ENCODE data around the gene FUT7. TPM values are rescaled to one million over a fixed set of nuclear protein-coding genes. Genes with fewer than 3 reads are reported as not detected.

The FUT7 gene
- 1 to 10 TPM in 1 of 5 donors, under 1 TPM in 1, not detected in 3; 0.37 to 3.9 TPM for total RNA-seq
- polyA plus RNA-seq = under 1 TPM in 2 of 3 donors, not detected in 1; 0.23 to 0.50 TPM
- long read RNA-seq, donor 1 = 0 reads
- long read RNA-seq, donor 2, partial matches to known transcripts = 0 of 1 reads
- long read RNA-seq, donor 2, other reads (novel, unspliced or antisense) = 0 of 1 reads
- long read RNA-seq, donor 3 = 0 reads
- long read RNA-seq, donor 4 = 0 reads
- long read RNA-seq, donor 5 = 0 reads
- long read RNA-seq, donor 6, partial matches to known transcripts = 0 of 1 reads
- long read RNA-seq, donor 6, other reads (novel, unspliced or antisense) = 0 of 1 reads
- long read RNA-seq, donor 7 = 0 reads
- long read RNA-seq, donor 8 = 0 reads
- long read RNA-seq, donor 9 = 0 reads
- long read RNA-seq, donor 10 = 0 reads

- peaks cover 31 to 62% (median 51%) of the 10 kb centered on the region in 4 donors for H3K4me1 ChIP-seq
- 35 to 54% (median 42%) methylated on average over 13 to 16 of the region's 16 CpGs for WGBS, 5 donors
These were observed at the start of gene FUT7 for GRCh38 chr9:137031904-137032640. FUT7 (minus strand) TSS chr9:137032088; CDS start chr9:137031991, 97 bp downstream.

GRCh38 chr9:137080260-137081122, 48.6 kb upstream of the FUT7 start:
- no peak overlapping the region for H3K4me3 ChIP-seq
- TF ChIP-seq POLR2AphosphoS5 (IDR thresholded peaks at IDR 0.05) = no peak
- TF ChIP-seq POLR2A (IDR thresholded peaks at IDR 0.05) = no peak
- no peak for TF ChIP-seq CTCF (IDR thresholded peaks at IDR 0.05)
- TF ChIP-seq EP300 (IDR thresholded peaks at IDR 0.05) = no peak
- peaks cover 15 to 49% (median 47%) of the 10 kb centered on the region in 4 donors for H3K36me3 ChIP-seq
- H3K9me3 ChIP-seq = no peaks in the 10 kb centered on the region
- peaks cover 0 to 31% (median 0%) of the 10 kb centered on the region in 3 donors for H3K27me3 ChIP-seq
- no peak overlapping the region for H3K27ac ChIP-seq
- peaks cover 22 to 58% (median 48%) of the 10 kb centered on the region in 4 donors for H3K4me1 ChIP-seq
- DNase-seq = no peak
- intact Hi-C loops (cut with DNase I; ENCODE audit: low total_unique reads) = no loop called here
- 88 to 96% (median 92%) methylated on average over 13 to 24 of the region's 24 CpGs for WGBS, 5 donors

More at GRCh38 chr9:137031904-137032640, at the start of gene FUT7:
- TF ChIP-seq EP300 (IDR thresholded peaks at IDR 0.05) = no peak
- TF ChIP-seq POLR2A (IDR thresholded peaks at IDR 0.05) = no peak
- TF ChIP-seq POLR2AphosphoS5 (IDR thresholded peaks at IDR 0.05) = no peak
- TF ChIP-seq CTCF (IDR thresholded peaks at IDR 0.05) = no peak
- Histone ChIP-seq H3K27ac (peak within 1 kb of the TSS in 2 of 5 donors; percentile 59 to 81), H3K36me3 (no peaks in the 10 kb centered on the region), H3K4me3 (peak within 1 kb of the TSS in 2 of 4 donors; percentile 26 to 69), H3K9me3 (no peaks in the 10 kb centered on the region), H3K27me3 (peaks cover 0 to 6% (median 0%) of the 10 kb centered on the region in 3 donors)
- intact Hi-C loops (cut with DNase I; ENCODE audit: low total_unique reads) = no loop called here
- DNase-seq = peak in 1 of 2 donors; percentile 58

- H3K4me1 ChIP-seq = peaks cover 18 to 47% (median 43%) of the 10 kb centered on the region in 4 donors
- no peak overlapping the region for H3K27ac ChIP-seq
- peaks cover 0 to 31% (median 0%) of the 10 kb centered on the region in 3 donors for H3K27me3 ChIP-seq
- no peak overlapping the region for H3K4me3 ChIP-seq
- DNase-seq = no peak
- TF ChIP-seq POLR2A (IDR thresholded peaks at IDR 0.05) = no peak
- TF ChIP-seq CTCF (IDR thresholded peaks at IDR 0.05) = no peak
- no peak for TF ChIP-seq EP300 (IDR thresholded peaks at IDR 0.05)
- no peak for TF ChIP-seq POLR2AphosphoS5 (IDR thresholded peaks at IDR 0.05)
- no peaks in the 10 kb centered on the region for H3K9me3 ChIP-seq
- intact Hi-C loops (cut with DNase I; ENCODE audit: low total_unique reads) = no loop called here
- WGBS, 5 donors = 73 to 85% (median 84%) methylated on average over 2 to 13 of the region's 13 CpGs
- peaks cover 15 to 49% (median 47%) of the 10 kb centered on the region in 4 donors for H3K36me3 ChIP-seq
These were observed 47.5 kb upstream of the FUT7 start for GRCh38 chr9:137079401-137079787.

Measured in stomach (tissue), 19 donors.